BE2C (cell line): ENCODE data around the gene PNMA5.
"Not testable (repeated sequence)": the region's sequence is repeated elsewhere in the genome, so short reads cannot be mapped to it uniquely, and the experiment has no call there.

ENCODE experiments used
- DNase-seq: peaks from one replicate; pipeline ENCODE4 v3.0.0-alpha.2; 2020
- H3K27me3 ChIP-seq: fragments of 250-450 bp; sonication (Bioruptor Pico); 2 replicates; pipeline ENCODE4 v1.5.1; 2020; ENCODE audit warnings: mild to moderate bottlenecking
- H3K36me3 ChIP-seq: fragments of 250-450 bp; sonication (Bioruptor Pico); 2 replicates; pipeline ENCODE4 v1.5.1; 2020; ENCODE audit warnings: mild to moderate bottlenecking
- H3K4me1 ChIP-seq: fragments of 250-450 bp; sonication (Bioruptor Pico); 2 replicates; pipeline ENCODE4 v1.5.1; 2020
- H3K4me3 ChIP-seq: 2 replicates; pipeline ENCODE4 v1.5.1; 2011; ENCODE audit warnings: low read depth, low read length
- H3K9me3 ChIP-seq: fragments of 250-450 bp; sonication (Bioruptor Pico); 2 replicates; pipeline ENCODE4 v1.5.1; 2020
- CTCF ChIP-seq: IDR thresholded peaks from 2 replicates; pipeline ENCODE4 v1.5.1; 2012; ENCODE audit warnings: mild to moderate bottlenecking, low read depth, low read length

The PNMA5 gene

GRCh38 chrX:152991123-152991522, 2.8 kb downstream of the PNMA5 start:
- Histone ChIP-seq H3K27me3 (no peaks in the 10 kb centered on the region), H3K4me1 (no peaks in the 10 kb centered on the region), H3K36me3 (no peaks in the 10 kb centered on the region), H3K9me3 (no peaks in the 10 kb centered on the region), H3K4me3 (no peak overlapping the region)
- TF ChIP-seq CTCF: no peak
- no peak for DNase-seq

- no peak for TF ChIP-seq CTCF
- Histone ChIP-seq H3K4me1 (no peaks in the 10 kb centered on the region), H3K4me3 (no peak overlapping the region)
These were observed 4.6 kb downstream of the PNMA5 start for GRCh38 chrX:152989292-152989658.

GRCh38 chrX:152988536-152989291, 5.2 kb downstream of the PNMA5 start:
- no peak for DNase-seq
- Histone ChIP-seq H3K36me3 (no peaks in the 10 kb centered on the region), H3K4me3 (no peak overlapping the region), H3K9me3 (no peaks in the 10 kb centered on the region), H3K4me1 (no peaks in the 10 kb centered on the region), H3K27me3 (no peaks in the 10 kb centered on the region)
- TF ChIP-seq CTCF: no peak

More at GRCh38 chrX:152989292-152989658, 4.6 kb downstream of the PNMA5 start:
- Histone ChIP-seq H3K9me3 (no peaks in the 10 kb centered on the region), H3K27me3 (no peaks in the 10 kb centered on the region), H3K36me3 (no peaks in the 10 kb centered on the region)
- no peak for DNase-seq

- no peak for TF ChIP-seq CTCF
- DNase-seq: no peak
- Histone ChIP-seq H3K9me3 (no peaks in the 10 kb centered on the region), H3K4me3 (no peak overlapping the region), H3K36me3 (no peaks in the 10 kb centered on the region), H3K27me3 (no peaks in the 10 kb centered on the region), H3K4me1 (no peaks in the 10 kb centered on the region)
These were observed 6.1 kb downstream of the PNMA5 start for GRCh38 chrX:152987801-152988200.

- not testable (repeated sequence) for H3K9me3 ChIP-seq, H3K27me3 ChIP-seq, H3K4me3 ChIP-seq, H3K4me1 ChIP-seq, DNase-seq, H3K36me3 ChIP-seq
These were observed 6.8 kb downstream of the PNMA5 start for GRCh38 chrX:152987156-152987555.

- not testable (repeated sequence) for H3K27me3 ChIP-seq, H3K4me3 ChIP-seq, DNase-seq, H3K4me1 ChIP-seq, H3K9me3 ChIP-seq, H3K36me3 ChIP-seq
These were observed 8.5 kb downstream of the PNMA5 start for GRCh38 chrX:152985383-152985782.

- no peak overlapping the region for H3K4me3 ChIP-seq
- DNase-seq: no peak
- TF ChIP-seq CTCF: no peak
These were observed 25.7 kb downstream of the PNMA5 start for GRCh38 chrX:152968193-152968592.

More at GRCh38 chrX:152968193-152968592, 25.7 kb downstream of the PNMA5 start:
- H3K9me3 ChIP-seq: no peaks in the 10 kb centered on the region
- H3K4me1 ChIP-seq: no peaks in the 10 kb centered on the region
- H3K27me3 ChIP-seq: no peaks in the 10 kb centered on the region
- no peaks in the 10 kb centered on the region for H3K36me3 ChIP-seq
